HG03139 (cell line): ENCODE data around the gene PPARGC1A.

Experiments used
- ATAC-seq: cut with Tn5 transposase; IDR thresholded peaks from one replicate; pipeline ENCODE4 v1.9.1; 2021; ENCODE audit not compliant: unreplicated experiment

Gene PPARGC1A

GRCh38 chr4:23839279-23839678 lies 50.6 kb downstream of the PPARGC1A start:
- no peak for ATAC-seq

- no peak for ATAC-seq
Measured at GRCh38 chr4:23838607-23839006, 51.2 kb downstream of the PPARGC1A start.

- ATAC-seq: no peak
Measured at GRCh38 chr4:23838131-23838530, 51.7 kb downstream of the PPARGC1A start.

- ATAC-seq: no peak
Measured at GRCh38 chr4:23837371-23837770, 52.5 kb downstream of the PPARGC1A start.

- no peak for ATAC-seq
Measured at GRCh38 chr4:23835774-23836478, 53.9 kb downstream of the PPARGC1A start.

- no peak for ATAC-seq
Measured at GRCh38 chr4:23828779-23829178, 61.1 kb downstream of the PPARGC1A start.

GRCh38 chr4:23828020-23828715 lies 61.7 kb downstream of the PPARGC1A start:
- ATAC-seq: no peak

- ATAC-seq: no peak
Measured at GRCh38 chr4:23822181-23822580, 67.7 kb downstream of the PPARGC1A start.

- ATAC-seq: no peak
Measured at GRCh38 chr4:23819041-23819511, 70.8 kb downstream of the PPARGC1A start.

- ATAC-seq: no peak
Measured at GRCh38 chr4:23818097-23818885, 71.6 kb downstream of the PPARGC1A start.

GRCh38 chr4:23814996-23815660 lies 74.7 kb downstream of the PPARGC1A start:
- no peak for ATAC-seq

GRCh38 chr4:23814587-23814986 lies 75.3 kb downstream of the PPARGC1A start:
- ATAC-seq: no peak

GRCh38 chr4:23811161-23811560 lies 78.7 kb downstream of the PPARGC1A start:
- ATAC-seq: no peak

GRCh38 chr4:23805450-23805851 lies 84.4 kb downstream of the PPARGC1A start:
- no peak for ATAC-seq

GRCh38 chr4:23789762-23790161 lies 100.1 kb downstream of the PPARGC1A start:
- ATAC-seq: no peak

- ATAC-seq: no peak
Measured at GRCh38 chr4:23788460-23788859, 101.4 kb downstream of the PPARGC1A start.

GRCh38 chr4:23788027-23788426 lies 101.8 kb downstream of the PPARGC1A start:
- ATAC-seq: no peak

GRCh38 chr4:23782778-23783437 lies 106.9 kb downstream of the PPARGC1A start:
- no peak for ATAC-seq

- ATAC-seq: no peak
Measured at GRCh38 chr4:23779839-23780238, 110.0 kb downstream of the PPARGC1A start.

GRCh38 chr4:23779422-23779821 lies 110.4 kb downstream of the PPARGC1A start:
- ATAC-seq: no peak

GRCh38 chr4:23775694-23776093 lies 114.2 kb downstream of the PPARGC1A start:
- no peak for ATAC-seq
